Measurements from ENCODE around the gene ATG101. TPM values are rescaled to one million over a fixed set of nuclear protein-coding genes. Genes with fewer than 3 reads are reported as not detected.

The ATG101 gene
- total and polyA plus RNA-seq, 2 of the 13 experiments (the other 11 are each of a cell fraction or from before 2014, with no cell fraction given) = 58.2 to 67.7 TPM

DNA sequence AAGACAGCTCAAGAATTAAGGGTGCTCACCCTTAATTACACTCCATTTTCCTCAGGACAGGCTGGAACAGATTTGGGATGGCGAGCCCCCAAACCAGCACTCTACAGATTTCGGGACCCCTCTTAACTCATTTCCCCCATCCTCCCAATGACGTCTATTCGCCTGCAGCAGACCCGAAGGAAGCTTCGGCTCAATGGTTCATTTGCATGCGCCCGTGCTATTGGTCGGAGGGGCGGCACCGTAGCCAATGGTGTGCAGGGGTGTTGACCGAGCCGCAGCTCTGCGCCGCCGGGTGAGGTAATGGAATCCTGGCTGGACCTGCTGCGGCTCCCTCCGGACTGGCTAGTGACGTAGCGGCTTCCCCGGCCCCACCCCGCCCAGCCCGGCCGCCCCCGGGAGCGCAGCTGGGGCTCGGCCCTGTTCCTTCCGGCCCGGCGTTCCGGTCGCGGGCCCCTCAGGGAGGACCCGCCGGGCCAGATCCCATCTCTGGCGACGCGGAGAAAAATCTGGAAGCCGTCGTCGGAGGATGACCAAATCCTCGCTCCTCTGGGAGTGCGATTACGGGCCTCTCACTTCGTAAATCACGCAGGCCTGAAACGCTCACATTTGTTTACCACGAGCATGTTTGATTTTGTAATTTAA is 36.9 kb upstream of the ATG101 start (continued):
- TF ChIP-seq SNAPC4 (CRISPR knock-in tag; IDR thresholded peaks at IDR 0.05) = peak; percentile 81; the same call in 1 of the 2 replicates
- no peak for TF ChIP-seq LBX2 (CRISPR knock-in tag; IDR thresholded peaks at IDR 0.05; ENCODE audit: borderline replicate concordance)
- no peak for TF ChIP-seq HES4 (CRISPR knock-in tag; IDR thresholded peaks at IDR 0.05; ENCODE audit: borderline replicate concordance)
- no peak for TF ChIP-seq CSRNP1 (CRISPR knock-in tag; IDR thresholded peaks at IDR 0.05)
- peak; percentile 11; the same call in 1 of the 2 replicates for TF ChIP-seq GATAD1 (CRISPR knock-in tag; IDR thresholded peaks at IDR 0.05)
- peak; percentile 40; the same call in 1 of the 2 replicates for TF ChIP-seq SP4 (CRISPR knock-in tag; IDR thresholded peaks at IDR 0.05)
- no peak for TF ChIP-seq STAT5B (CRISPR knock-in tag; IDR thresholded peaks at IDR 0.05)
- no peak for TF ChIP-seq ZNF678 (CRISPR knock-in tag; IDR thresholded peaks at IDR 0.05)
- TF ChIP-seq ZSCAN29 (CRISPR knock-in tag; conservative IDR thresholded peaks at IDR 0.05) = no peak
- no peak for TF ChIP-seq KIAA2018 (CRISPR knock-in tag; IDR thresholded peaks at IDR 0.05; ENCODE audit: borderline replicate concordance)
- TF ChIP-seq ZZZ3 (CRISPR knock-in tag; IDR thresholded peaks at IDR 0.05; ENCODE audit: borderline replicate concordance) = no peak
- TF ChIP-seq MAX (IDR thresholded peaks at IDR 0.05) = peak; percentile 28; the same call in 1 of the 2 replicates
- no peak for TF ChIP-seq FOXK2 (IDR thresholded peaks at IDR 0.05)
- no peak for TF ChIP-seq SIN3B (IDR thresholded peaks at IDR 0.05; ENCODE audit: low read length)

Data from HepG2 (cell line).